KMS-11 (cell line): ENCODE measurements around the gene RFC4.

Experiments used
- H2AFZ ChIP-seq: fragments of 200-600 bp; sonication (generic); 2 replicates; pipeline ENCODE4 v1.6.1; 2016; ENCODE audit warnings: antibody characterized with exemption, mixed run types, low read depth
- H3K27ac ChIP-seq: fragments of 200-600 bp; sonication (generic); 2 replicates; pipeline ENCODE4 v1.6.1; 2016; ENCODE audit warnings: mild to moderate bottlenecking, mixed run types
- H3K27me3 ChIP-seq: fragments of 200-600 bp; sonication (generic); 2 replicates; pipeline ENCODE4 v1.6.1; 2017; ENCODE audit warnings: mild to moderate bottlenecking, low read depth, mixed run types, moderate library complexity; ENCODE audit not compliant: insufficient read depth
- H3K36me3 ChIP-seq: fragments of 200-600 bp; sonication (generic); 2 replicates; pipeline ENCODE4 v1.6.1; 2017; ENCODE audit warnings: mild to moderate bottlenecking, mixed run types; ENCODE audit not compliant: insufficient read depth
- H3K4me1 ChIP-seq: fragments of 200-600 bp; sonication (generic); 2 replicates; pipeline ENCODE4 v1.6.1; 2016; ENCODE audit warnings: mild to moderate bottlenecking, low read depth, mixed run types; ENCODE audit not compliant: poor library complexity, severe bottlenecking
- H3K4me2 ChIP-seq: fragments of 200-600 bp; sonication (generic); 2 replicates; pipeline ENCODE4 v1.7.0; 2016; ENCODE audit warnings: mild to moderate bottlenecking, mixed run types
- H3K4me3 ChIP-seq: fragments of 200-600 bp; sonication (generic); IDR thresholded peaks from 2 replicates; pipeline ENCODE4 v1.6.1; 2017; ENCODE audit warnings: low read depth, low read length, mixed read lengths; ENCODE audit not compliant: insufficient read depth
- H3K79me2 ChIP-seq: fragments of 200-600 bp; sonication (generic); 2 replicates; pipeline ENCODE4 v1.6.1; 2016; ENCODE audit warnings: low read depth, mixed run types; ENCODE audit not compliant: insufficient read depth
- H3K9ac ChIP-seq: fragments of 200-600 bp; sonication (generic); 2 replicates; pipeline ENCODE4 v1.6.1; 2016; ENCODE audit warnings: mild to moderate bottlenecking, mixed run types
- H4K20me1 ChIP-seq: fragments of 200-600 bp; sonication (generic); 2 replicates; pipeline ENCODE4 v1.6.1; 2016; ENCODE audit warnings: mild to moderate bottlenecking, mixed run types; ENCODE audit not compliant: insufficient read depth
- TF ChIP-seq, protein P1 (sequence below): fragments of 200-600 bp; sonication (generic); conservative IDR thresholded peaks from 2 replicates; pipeline ENCODE4 v1.6.1; 2017; ENCODE audit warnings: low read depth, mild to moderate bottlenecking, antibody characterized with exemption, low read length, moderate library complexity, mixed read lengths

Gene RFC4

DNA sequence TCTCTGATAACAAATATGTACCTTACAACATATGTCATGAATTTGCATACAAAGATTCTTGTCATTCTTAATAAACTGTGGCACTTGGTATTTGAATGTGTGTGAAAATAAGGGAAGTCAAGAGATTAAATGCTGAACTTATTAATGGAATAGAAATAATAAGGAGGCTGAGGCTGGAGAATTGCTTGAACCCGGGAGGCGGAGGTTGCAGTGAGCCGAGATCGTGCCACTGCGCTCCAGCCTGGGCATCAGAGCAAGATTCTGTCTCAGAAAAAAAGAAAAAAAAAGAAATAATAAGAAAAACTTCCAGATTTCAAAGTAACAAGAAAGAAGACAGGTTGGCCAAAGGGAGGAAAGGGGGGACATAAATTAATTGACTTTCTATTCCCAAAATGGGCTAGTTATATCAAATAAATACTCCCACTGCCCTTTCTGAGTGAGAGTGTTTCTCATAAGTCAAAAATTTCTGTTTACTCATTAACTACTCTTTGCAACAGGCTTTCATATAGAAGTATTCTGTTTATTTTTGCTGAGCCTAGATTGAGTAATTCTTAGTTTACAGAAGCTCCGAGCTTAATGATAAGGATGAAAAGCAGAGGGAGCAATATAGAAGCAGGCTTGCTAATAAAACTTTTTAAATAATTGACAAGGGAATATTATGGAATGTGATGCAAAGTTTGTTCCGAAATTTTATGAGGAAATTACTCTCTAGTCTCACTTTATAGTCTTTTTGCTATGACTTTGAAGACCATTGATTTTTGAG lies 63.5 kb downstream of the RFC4 start:
- TF ChIP-seq, protein P1, sequence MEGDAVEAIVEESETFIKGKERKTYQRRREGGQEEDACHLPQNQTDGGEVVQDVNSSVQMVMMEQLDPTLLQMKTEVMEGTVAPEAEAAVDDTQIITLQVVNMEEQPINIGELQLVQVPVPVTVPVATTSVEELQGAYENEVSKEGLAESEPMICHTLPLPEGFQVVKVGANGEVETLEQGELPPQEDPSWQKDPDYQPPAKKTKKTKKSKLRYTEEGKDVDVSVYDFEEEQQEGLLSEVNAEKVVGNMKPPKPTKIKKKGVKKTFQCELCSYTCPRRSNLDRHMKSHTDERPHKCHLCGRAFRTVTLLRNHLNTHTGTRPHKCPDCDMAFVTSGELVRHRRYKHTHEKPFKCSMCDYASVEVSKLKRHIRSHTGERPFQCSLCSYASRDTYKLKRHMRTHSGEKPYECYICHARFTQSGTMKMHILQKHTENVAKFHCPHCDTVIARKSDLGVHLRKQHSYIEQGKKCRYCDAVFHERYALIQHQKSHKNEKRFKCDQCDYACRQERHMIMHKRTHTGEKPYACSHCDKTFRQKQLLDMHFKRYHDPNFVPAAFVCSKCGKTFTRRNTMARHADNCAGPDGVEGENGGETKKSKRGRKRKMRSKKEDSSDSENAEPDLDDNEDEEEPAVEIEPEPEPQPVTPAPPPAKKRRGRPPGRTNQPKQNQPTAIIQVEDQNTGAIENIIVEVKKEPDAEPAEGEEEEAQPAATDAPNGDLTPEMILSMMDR, result no peak
- no peak overlapping the region for H2AFZ ChIP-seq
- H3K27ac ChIP-seq, result no peak overlapping the region
- no peaks in the 10 kb centered on the region for H3K4me1 ChIP-seq
- no peak overlapping the region for H3K4me2 ChIP-seq
- no peak overlapping the region for H3K9ac ChIP-seq
- H3K4me3 ChIP-seq, result no peak overlapping the region
- no peaks in the 10 kb centered on the region for H4K20me1 ChIP-seq
- H3K27me3 ChIP-seq, result no peaks in the 10 kb centered on the region
- no peaks in the 10 kb centered on the region for H3K79me2 ChIP-seq
- H3K36me3 ChIP-seq, result no peaks in the 10 kb centered on the region
